OCI-M1 (cell line): ENCODE measurements around the gene LUC7L.
"Not testable (repeated sequence)": the region's sequence is repeated elsewhere in the genome, so short reads cannot be mapped to it uniquely, and the experiment has no call there.

ENCODE experiments used
- DNase-seq: peaks from one replicate; lab custom pipeline; 2025; lab: John Stamatoyannopoulos, UW

Gene LUC7L, protein sequence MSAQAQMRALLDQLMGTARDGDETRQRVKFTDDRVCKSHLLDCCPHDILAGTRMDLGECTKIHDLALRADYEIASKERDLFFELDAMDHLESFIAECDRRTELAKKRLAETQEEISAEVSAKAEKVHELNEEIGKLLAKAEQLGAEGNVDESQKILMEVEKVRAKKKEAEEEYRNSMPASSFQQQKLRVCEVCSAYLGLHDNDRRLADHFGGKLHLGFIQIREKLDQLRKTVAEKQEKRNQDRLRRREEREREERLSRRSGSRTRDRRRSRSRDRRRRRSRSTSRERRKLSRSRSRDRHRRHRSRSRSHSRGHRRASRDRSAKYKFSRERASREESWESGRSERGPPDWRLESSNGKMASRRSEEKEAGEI

DNA sequence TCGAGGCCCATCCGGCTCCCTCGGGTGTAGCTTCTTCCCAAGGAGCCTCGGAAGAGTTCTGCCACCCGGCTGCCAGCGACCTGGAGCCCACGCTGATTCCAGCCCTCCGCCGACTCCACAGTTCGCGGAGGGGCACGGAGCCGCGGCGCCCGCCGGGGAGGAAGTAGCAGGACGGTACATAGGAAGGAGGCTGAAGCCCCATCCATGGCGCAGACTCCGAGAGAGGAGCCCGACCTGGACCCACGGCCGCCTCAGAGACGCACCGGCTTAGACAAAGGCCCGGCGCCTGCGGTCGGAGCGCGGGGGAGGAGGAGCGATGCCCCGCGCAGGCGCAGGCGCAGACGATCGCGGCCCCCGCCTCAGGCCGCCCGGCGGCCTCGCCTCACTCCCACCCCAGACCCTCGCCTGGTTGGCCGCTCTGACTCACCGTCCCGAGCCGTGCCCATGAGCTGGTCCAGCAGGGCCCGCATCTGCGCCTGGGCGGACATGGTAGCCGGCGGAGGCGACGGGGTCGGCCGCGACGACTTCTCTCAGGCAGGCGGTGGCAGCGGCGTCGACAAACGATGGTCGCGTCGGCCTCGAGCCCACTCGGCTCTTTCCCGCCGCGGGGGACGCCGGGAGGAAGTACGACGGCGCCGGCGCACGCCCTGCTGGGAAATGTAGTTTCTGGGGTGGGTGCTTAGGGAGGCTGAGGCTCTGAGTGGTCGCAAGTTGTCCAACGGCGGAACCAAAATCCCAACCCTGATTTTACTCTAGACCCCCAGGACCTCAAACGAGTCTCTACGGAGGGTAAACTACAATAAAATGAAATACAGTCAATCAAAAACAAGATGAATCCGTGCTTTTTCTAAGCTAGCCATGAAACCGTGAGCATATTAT is at the start of gene LUC7L:
TSS of gene LUC7L (minus strand) at position 598 of the 879 bp plus-strand sequence. CDS start at position 488, 110 bp downstream.
- DNase-seq = peak; percentile 94

DNA sequence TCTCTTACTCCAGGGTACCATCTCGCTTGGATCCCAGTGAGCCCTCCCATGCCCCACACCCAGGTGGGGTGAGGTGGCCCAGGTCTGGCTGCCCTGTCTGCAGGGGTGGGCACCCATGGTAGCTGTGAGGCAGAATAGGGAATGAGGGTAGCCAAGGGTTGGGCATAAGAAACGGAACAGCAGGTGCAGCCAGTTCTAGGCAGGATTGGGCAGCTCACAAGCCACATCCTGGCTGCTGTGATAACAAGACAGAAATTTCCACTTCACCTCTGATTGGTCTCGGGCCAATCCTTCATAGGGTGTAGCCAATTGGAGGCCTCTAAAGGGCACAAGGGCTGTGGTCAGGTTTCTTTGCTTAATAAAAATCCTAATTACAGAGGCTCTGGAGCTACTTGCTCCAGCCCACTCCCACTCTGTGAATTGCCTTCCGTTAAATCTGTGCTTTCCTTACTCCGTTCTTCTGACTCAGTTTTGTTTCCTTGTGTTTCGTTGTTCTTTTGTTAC is 49.7 kb upstream of the LUC7L start:
- DNase-seq = peak; percentile 86

DNA sequence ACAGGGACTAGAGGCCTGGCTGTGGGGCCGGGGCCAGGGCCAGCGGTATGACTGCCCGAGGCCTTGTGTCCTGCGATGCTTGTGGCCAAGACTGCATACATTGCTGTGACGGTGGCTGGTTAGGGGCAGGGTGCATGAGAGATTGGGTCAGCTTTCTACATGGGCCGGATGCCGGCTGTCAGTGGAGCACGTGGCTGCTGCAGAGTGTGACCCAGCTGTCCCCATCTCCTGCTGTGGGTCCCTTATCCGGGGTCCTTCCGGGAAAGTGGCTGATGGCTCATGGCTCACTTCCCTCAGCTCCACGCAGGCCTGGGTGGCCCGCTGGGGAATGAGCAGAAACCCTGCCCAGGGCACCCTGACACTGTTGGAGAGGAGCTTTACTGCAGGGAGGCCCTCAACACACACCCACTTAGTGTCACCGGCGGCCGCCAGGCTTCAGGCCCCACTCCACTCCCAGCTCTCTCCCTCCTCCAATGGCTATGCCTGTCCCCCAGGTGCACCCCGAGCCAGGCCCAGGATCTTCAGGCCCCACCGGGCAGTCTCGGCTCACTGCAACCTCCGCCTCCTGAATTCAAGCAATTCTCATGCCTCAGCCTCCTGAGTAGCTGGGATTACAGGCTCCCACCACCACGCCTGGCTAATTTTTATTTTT is 47.3 kb upstream of the LUC7L start:
- DNase-seq = no peak

DNA sequence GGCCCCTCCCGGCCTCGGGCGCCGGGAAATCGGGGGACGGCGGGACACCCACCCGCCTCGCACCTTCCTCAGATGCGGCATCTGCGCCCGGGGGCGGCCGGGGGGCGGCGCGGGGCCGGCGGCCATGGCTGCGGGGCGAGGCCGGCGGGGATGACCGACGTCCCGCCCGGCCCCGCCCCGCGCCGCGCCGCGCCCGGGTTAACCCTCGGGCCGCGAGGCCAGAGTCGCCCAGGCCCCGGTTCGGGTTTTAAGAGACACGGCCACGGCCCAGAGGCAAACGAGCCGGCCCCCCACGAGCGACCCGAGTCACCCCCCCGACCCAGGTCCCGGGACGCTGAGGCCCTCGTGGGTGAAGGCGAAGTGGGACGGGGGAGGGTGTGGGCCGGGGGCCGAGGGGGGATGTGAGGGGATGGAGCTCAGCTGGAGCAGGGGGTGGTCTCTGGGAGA is 46.6 kb upstream of the LUC7L start, which contains the start of gene RGS11:
TSS of gene RGS11 (minus strand) at position 159 of the 447 bp plus-strand sequence. CDS start at position 126, 33 bp downstream.
- DNase-seq = no peak

DNA sequence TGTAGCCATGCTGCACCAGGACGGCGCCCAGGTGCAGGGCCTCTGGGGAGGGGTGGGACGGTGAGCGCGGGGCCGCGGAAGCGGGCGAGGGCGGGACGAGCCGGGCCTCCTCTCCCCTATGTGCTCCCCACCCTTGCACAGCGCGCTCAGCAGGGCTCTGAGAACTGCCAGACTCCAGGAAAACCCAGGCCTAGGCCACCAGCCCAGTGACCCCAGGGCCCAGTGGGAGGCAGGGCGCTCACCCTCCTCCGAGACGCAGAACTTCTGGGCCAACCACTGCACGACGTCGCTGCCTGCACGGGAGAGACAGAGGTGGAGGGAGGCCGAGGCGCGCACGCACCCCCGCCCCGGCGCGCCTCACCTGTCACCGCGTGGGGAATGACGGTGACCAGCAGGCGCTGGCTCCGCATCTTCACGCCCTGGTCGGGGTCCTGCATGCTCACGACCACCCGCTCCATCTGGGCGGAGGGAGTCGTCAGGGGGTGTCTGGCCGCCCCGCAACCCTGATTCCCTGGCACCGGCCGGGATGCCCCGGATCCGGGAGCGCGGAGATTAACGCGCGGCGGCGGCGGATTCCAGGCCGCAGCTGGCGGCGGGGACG is 45.9 kb upstream of the LUC7L start:
- no peak for DNase-seq

DNA sequence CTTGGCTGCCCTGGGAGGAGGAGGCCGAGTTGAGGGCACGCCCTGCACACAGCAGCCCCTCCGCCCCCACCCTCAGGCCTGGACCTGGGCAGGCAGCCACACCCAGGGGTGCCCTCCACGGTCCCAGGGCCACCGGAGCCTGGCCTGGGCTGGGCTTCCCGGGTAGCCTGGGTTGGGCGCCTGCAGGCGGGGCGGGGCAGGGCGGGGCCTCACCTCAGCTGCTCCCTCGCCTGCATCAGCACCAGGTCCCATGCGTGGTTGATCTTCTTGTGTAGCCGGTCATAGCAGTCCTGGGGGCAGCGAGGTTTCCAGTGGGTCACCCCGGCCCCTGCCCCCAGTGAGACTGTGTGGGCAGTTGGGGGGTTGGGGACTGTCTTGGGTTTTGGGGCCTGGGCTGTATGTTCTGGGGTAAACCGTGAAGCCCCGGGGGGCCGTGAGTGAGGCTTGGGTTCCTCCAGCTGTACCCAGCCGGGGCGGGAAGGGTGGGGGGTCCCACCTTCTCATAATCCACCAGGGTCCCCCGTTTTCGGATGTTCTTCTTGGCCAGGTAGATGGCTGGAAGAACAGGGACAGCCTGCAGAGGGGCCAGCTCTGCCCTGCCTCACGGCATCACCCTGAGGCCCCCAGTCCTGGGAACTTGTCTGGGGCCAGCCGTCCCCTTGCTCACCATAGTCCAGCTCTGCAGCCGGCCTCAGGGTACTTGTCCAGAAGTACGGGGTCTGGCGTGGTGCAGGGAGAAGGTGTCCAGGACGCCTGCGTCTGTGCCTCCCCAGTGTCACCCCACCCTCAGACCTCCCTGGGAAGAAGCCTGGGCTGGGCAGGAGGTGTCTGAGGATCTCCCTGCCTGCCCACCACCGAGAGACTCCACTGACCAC is 44.5 kb upstream of the LUC7L start:
- DNase-seq = no peak

DNA sequence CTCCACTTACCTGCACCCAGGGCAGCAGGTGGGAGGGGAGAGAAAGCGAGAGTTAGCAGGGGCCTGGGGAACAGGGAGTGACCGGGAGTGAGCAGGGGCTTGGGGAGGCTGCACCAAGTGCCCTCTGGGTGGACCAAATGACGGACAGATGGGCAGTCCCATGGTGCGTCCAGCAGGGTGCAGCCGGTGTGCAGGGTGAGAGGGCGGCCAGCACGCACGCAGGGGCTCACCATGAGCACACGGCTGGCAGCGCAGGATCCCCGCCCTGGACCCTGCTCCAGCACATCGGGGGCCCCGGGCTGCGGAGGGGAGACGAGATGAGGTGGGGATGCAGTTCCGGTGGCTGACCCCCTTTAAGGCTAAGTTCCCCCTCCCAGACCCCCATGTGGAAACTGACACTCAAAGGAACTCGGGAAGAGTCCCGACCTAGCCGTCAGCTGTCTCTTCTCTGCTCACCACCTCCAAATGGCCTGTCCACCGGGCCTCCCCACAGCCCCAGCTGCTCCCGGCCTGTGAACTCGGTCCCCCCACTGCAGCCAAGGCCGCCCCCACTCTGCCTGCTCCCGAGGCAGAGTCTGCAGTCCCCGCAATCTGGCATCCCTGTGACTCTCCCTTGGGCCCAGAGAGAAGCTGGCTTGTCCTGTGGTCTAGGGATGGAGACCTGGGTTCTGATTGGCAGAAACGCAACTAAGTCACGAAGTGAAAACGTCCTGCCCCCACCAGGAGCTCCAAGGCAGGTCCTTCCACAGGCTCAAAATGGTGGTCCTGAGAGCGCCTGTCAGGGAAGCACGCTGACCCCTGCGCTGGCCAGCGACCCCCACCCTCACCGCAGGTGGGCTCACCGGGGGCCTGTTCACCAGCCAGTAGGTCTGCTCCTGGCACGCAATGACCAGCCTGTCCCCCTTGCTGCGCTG is 43.6 kb upstream of the LUC7L start:
- DNase-seq = no peak

DNA sequence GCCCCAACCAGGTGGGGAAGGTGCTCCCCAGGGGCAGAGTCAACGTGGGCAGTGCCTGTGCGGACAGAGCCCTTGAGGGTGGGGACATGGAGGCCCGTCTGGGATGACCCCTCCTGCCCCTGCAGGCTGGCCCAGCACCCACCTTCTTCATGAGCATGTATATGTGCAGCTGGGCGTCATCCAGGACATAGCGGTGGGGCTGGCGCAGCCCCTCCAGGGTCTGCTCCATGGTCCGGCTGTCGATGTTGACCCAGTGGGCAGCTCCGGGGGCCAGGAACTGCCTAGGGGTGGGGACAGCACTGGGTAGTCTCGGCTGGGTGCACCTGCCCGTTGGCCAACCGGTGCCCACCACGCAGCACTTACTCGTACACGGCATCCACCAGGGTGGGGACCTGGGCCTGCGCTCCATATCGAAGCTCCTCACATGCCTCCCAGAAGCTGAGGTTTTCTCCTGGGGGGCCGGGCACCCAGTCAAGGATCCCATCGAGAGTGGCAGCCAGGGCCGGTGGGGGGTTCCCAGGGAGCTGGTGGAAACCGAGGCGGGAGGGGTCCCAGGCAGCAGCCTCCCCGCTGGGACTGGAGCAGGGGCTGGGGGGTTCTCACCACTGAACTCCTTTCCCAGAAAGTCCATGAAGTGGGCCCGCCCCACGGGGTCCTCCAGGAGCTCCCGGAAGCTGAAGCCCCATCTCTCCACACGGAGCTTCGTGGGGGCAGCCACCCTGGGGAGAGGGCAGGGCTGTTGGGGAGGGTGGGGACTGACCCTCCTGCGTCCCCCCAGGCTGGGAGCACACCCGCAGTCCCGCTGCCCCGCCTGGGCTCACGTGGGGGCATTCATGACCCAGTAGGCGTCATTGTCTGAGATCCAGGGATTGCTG is 41.4 kb upstream of the LUC7L start:
- DNase-seq = no peak

DNA sequence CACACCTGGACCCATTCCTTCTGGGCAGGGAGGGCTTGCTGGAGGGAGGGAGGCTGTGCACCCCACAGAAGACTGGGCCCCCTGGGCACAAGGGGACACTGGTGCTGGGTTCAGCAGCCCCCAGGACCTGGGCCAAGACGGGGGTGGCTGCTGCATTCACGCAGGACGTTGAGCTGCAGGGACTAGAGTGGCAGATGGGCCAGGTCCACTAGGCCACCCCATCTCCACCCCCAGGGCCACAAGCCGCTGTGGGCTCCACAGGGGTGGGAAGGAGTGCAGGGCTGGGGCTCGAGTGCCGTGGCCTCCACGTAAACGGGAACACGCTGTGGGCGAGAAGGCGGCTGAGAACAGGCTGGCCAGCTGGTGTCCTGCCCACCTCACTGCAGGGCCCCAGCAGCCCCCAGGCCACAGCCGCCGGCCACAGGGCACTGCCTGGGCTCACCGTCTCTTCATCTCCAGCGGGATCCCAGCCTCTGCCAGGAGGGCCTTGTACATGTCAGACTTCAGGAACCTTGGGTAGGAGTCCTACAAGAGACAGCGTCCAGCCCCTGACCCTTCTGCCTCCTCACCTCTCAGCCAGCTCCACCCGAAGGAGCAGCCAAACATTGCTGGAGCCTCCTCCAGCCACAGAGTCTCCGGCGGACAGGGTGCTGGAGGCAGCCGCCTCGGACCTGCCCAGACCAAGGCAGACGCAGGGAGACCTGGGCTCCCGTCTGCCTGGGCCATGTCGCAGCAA is 40.0 kb upstream of the LUC7L start:
- DNase-seq = no peak

DNA sequence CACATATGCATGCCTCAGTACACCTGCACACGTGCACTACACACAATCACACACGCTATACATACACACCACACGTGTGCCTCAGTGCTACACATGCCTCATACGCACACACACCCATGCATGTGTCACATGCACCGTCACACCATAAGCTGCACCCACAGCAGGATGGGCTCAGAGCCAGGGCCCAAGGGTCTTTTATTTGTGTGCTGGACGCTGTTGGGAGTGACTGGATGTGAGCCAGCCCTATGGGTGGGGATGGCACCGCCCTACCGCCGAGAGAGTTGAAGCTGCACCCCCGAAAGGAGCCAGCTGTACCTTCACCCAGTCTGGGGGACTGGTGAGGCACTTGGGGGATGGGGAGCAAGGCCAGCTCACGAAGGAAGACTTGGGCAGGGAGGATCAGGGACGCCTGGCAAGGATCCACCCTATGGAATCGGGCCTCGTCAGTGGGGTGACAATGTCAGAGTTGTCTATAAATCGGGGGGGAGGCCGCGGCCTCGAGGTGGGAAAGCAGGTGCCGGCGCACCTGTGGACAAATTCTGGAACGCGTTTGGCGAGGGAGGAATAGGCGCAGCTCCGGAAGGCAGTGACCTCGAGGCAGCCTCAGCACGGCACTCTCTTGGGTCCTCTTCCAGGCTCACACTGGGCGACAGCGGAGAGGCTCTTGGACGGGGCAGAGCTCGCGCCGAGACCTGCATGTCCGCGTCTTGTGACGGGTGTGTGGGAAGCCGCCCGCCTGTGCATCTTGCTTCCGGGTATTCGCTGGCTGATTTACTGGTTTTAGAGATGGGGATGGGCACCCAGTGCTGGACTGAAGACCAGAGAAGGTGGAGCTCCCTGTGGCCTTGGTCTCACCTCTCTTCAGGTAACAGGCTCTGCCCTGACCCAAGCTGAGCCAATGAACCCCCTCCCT is 39.1 kb upstream of the LUC7L start:
- no peak for DNase-seq

DNA sequence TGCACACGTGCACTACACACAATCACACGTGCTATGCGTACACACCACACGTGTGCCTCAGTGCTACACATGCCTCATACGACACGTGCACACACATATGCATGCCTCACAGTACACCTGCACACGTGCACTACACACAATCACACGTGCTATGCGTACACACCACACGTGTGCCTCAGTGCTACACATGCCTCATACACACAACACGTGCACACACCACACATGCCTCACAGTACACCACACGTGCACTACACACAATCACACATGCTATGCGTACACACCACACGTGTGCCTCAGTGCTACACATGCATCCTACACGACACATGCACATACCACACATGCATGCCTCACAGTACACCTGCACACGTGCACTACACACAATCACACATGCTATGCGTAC is 38.3 kb upstream of the LUC7L start:
- not testable (repeated sequence) for DNase-seq

DNA sequence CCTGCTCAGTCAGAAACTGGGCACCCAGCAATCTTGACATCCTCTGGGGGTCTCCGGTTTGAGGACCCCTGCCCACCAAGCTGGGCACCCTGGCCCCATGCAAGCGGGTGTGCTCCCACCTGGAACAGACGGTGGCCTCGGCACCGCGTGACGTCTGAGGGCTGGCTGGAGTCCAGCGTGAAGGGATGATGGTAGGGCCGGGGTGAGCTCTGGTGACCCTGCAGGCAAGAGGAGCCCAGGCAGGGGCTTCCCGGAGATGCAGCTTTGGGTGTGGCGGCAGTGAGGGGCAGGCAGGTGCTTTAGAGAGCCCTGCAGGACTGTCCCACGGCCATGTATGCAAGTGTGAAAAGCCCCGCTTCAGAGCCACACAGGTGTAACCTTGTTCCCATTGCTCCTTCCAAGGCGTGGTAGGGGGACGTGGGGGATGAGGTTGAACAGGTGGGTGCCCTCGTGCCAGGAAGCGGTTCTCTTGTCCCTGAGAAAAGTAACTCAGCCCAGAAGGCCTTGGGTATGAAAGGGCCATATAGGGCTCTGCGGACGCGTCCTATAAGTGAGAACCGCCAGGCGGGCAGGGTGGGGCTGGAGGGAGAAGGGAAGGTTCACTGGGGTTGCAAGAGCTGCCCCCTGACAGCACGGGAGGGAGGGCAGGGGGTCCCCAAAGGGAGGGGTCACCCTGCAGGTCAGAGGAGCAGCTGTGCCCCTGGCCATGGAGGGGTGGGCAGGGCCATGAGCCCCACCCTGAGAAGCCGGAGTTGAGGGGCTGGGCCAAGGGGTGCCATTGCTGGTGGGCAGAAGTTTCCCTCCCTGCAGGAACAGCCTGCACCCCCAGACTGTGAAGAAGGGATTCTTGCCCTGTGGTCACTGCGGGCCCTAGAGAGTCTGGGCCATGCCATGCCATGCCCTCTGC is 37.3 kb upstream of the LUC7L start:
- DNase-seq = no peak

DNA sequence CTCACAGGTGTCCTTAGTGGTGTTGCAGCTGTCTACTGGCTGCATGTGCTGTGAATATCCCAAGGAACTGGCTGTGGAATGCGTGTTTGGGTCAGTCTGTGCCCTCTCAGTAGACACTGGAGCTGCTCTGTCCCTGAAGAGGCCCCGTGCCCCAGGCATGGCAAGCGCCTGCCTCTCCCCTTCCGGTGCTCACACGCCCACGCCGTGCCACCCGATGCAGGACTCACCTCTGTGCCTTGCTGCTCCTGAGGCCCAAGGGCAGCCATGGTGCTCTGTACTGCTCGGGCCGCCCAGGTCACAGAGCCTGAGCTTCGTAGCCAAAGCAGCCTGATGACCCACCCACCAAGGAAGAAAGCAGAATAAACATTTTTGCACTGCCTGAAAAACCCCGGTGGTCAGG is 36.5 kb upstream of the LUC7L start:
- DNase-seq = no peak

DNA sequence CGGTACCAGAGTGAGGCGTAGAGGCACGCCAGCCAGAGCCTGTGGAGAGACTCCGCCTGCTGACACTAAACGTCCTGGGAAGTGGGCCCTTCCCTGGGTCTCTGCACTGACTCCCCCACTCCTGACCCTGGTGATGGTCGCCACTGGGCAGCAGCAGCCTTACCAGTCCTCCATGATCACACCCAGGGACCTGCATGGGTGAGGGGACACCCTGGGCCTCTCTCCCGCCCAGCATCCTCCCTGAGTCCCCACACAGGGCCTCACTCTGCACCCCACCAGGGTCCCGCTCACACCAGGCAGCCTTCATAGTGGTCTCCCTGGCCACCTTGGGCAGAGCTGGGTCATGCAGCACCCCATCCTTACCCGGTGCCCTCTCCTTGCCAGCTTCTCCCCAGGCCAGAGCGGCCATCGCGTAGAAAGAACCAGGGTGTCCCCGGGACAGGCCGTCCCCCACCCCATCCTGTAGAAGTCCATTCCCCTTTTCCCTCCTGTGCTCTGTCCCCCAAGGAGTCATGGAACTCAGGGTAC is 35.8 kb upstream of the LUC7L start:
- DNase-seq = no peak

DNA sequence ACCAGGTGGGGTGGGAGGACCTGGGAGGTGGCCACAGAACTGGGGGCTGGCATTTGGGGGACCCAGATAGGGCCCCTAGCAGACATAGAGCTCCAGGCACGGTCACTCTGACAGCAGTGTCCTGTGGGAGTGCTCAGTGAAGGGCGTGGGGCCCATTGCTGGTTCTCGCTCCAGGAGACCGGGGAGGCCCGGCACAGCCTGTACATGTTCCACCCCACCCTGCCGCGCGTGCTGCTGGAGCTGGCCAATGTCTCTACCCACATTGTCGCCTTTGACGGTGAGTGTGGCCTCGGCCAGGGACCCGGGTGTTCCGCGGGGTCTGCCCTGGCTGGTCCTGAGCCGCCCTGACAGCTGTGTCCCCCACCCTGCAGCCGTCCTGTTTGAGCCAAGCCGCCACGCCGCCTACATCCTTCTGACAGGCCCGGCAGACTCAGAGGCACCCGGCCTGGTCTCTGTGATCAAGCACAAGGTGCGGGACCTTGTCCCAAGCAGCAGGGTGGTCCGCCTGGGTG is 35.2 kb upstream of the LUC7L start:
- DNase-seq = no peak
